Measurements from ENCODE around the gene AUTS2. TPM values are rescaled to one million over a fixed set of nuclear protein-coding genes. Genes with fewer than 3 reads are reported as not detected.

AUTS2 gene
- total RNA-seq, 3 donors from 2014 or later: 31.2 to 67.6 (median 36.5) TPM

- no peaks in the 10 kb centered on the region for H3K9me3 ChIP-seq
- H3K4me3 ChIP-seq: no peak overlapping the region
- TF ChIP-seq CTCF (IDR thresholded peaks at IDR 0.05): no peak
- intact Hi-C loops (cut with DNase I, micrococcal nuclease): no loop called here
- DNase-seq (no peak), ATAC-seq (no peak)
- no peaks in the 10 kb centered on the region for H3K36me3 ChIP-seq (ENCODE audit: low read depth)
- H3K4me1 ChIP-seq (ENCODE audit: low read depth): no peaks in the 10 kb centered on the region
These were observed 1032.2 kb downstream of the AUTS2 start for GRCh38 chr7:70630440-70630817.

- intact Hi-C loops (cut with DNase I, micrococcal nuclease): no loop called here
- H3K36me3 ChIP-seq (ENCODE audit: low read depth): no peaks in the 10 kb centered on the region
- no peaks in the 10 kb centered on the region for H3K4me1 ChIP-seq (ENCODE audit: low read depth)
- ATAC-seq (no peak), DNase-seq (no peak)
- TF ChIP-seq CTCF (IDR thresholded peaks at IDR 0.05): no peak
- no peak overlapping the region for H3K4me3 ChIP-seq
- H3K9me3 ChIP-seq: no peaks in the 10 kb centered on the region
These were observed 1032.7 kb downstream of the AUTS2 start for GRCh38 chr7:70630818-70631457.

- no peak for TF ChIP-seq CTCF (IDR thresholded peaks at IDR 0.05)
- Histone ChIP-seq H3K4me1 (ENCODE audit: low read depth) (no peaks in the 10 kb centered on the region), H3K9me3 (no peaks in the 10 kb centered on the region), H3K36me3 (ENCODE audit: low read depth) (no peaks in the 10 kb centered on the region), H3K4me3 (no peak overlapping the region)
- intact Hi-C loops (cut with DNase I, micrococcal nuclease): no loop called here
- DNase-seq (no peak), ATAC-seq (no peak)
These were observed 1033.4 kb downstream of the AUTS2 start for GRCh38 chr7:70631718-70632117.

- no peak for TF ChIP-seq CTCF (IDR thresholded peaks at IDR 0.05)
- H3K9me3 ChIP-seq: no peaks in the 10 kb centered on the region
- no peak for ATAC-seq
- no peaks in the 10 kb centered on the region for H3K4me1 ChIP-seq (ENCODE audit: low read depth)
- no peak for DNase-seq
- intact Hi-C loops (cut with DNase I, micrococcal nuclease): no loop called here
- no peaks in the 10 kb centered on the region for H3K36me3 ChIP-seq (ENCODE audit: low read depth)
- no peak overlapping the region for H3K4me3 ChIP-seq
These were observed 1034.1 kb downstream of the AUTS2 start for GRCh38 chr7:70632400-70632799.

- H3K9me3 ChIP-seq: no peaks in the 10 kb centered on the region
- DNase-seq: no peak
- H3K36me3 ChIP-seq (ENCODE audit: low read depth): no peaks in the 10 kb centered on the region
- H3K4me1 ChIP-seq (ENCODE audit: low read depth): peaks cover under 1% of the 10 kb centered on the region
- no peak for ATAC-seq
- TF ChIP-seq CTCF (IDR thresholded peaks at IDR 0.05): no peak
- no peak overlapping the region for H3K4me3 ChIP-seq
- intact Hi-C loops (cut with DNase I, micrococcal nuclease): no loop called here
These were observed 1035.8 kb downstream of the AUTS2 start for GRCh38 chr7:70634071-70634470.

- no peak for DNase-seq
- Histone ChIP-seq H3K4me1 (ENCODE audit: low read depth) (peaks cover 2% of the 10 kb centered on the region), H3K36me3 (ENCODE audit: low read depth) (no peaks in the 10 kb centered on the region), H3K4me3 (no peak overlapping the region), H3K9me3 (no peaks in the 10 kb centered on the region)
- no peak for ATAC-seq
- intact Hi-C loops (cut with DNase I, micrococcal nuclease): no loop called here
- TF ChIP-seq CTCF (IDR thresholded peaks at IDR 0.05): no peak
These were observed 1036.4 kb downstream of the AUTS2 start for GRCh38 chr7:70634610-70635068.
